Anterior cingulate cortex (tissue), 58 donors: Measurements from ENCODE around the gene IFIH1.

Experiments used
- DNase-seq, 58 donors: peaks; one replicate each; lab custom pipeline; 2025; lab: John Stamatoyannopoulos, UW

IFIH1 gene

GRCh38 chr2:162226836-162227235 lies 91.6 kb downstream of the IFIH1 start:
- DNase-seq, result no peak

DNA sequence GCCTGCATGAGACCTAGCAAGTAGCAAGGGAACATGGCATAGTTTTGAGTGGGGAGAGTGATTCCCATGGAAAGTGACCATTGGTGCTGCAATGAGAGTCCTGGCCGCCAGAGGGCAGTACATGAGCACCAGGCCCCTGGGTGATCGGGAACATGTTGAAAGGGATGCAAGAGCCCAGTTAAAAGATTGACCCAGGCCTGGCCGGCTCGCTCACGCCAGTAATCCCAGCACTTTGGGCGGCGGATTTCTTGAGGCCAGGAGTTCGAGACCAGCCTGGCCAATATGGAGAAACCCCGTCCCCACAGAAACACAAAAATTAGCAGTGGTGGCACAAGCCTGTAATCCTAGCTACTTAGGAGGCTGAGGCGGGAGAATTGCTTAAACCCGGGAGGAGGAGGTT lies 97.4 kb downstream of the IFIH1 start:
- DNase-seq, result peak in 36 of 58 donors; percentile 3 to 63 (median 22)

DNA sequence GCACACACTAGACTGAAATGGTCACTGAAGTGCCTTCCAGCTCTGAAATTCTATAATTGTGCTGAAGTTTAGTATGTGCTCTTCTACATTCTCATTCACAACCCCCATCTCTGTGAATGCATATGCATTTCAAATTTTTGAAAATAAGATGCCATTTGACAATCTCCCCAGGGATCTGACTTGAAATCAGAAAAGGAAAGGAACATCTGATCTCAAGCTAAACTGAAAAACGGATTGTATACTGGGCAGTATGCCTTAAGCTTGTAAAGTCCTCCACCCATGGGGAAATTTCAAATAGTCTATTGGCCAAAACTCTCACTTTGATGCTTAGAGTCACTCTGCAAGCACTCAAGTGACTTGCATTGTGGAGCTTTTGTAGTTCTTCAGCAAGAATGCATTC lies 98.1 kb downstream of the IFIH1 start:
- no peak for DNase-seq

- no peak for DNase-seq
Observed at GRCh38 chr2:162219426-162219825, 99.1 kb downstream of the IFIH1 start.

- no peak for DNase-seq
Observed at GRCh38 chr2:162217598-162217997, 100.9 kb downstream of the IFIH1 start.
